ENCODE data around the gene PDE9A. TPM values are rescaled to one million over a fixed set of nuclear protein-coding genes. Genes with fewer than 3 reads are reported as not detected.

PDE9A gene
- total and polyA plus RNA-seq, 8 donors, result 1.2 to 14.4 (median 5.0) TPM

- intact Hi-C loops (cut with DNase I), result no loop called here
- H3K27ac ChIP-seq, result no peak overlapping the region
- ATAC-seq (no peak), DNase-seq (peak in 3 of 6 donors; percentile 9 to 41 (median 39)), FAIRE-seq (no peak)
- no peaks in the 10 kb centered on the region for H3K9me3 ChIP-seq
- no peaks in the 10 kb centered on the region for H3K27me3 ChIP-seq
- no peak for TF ChIP-seq CTCF (IDR thresholded peaks at IDR 0.05)
- 84 to 95% methylated on average over 11 to 12 of the region's 12 CpGs for WGBS, 2 donors
- H3K4me1 ChIP-seq, result no peaks in the 10 kb centered on the region
- no peaks in the 10 kb centered on the region for H3K36me3 ChIP-seq
- H3K4me3 ChIP-seq, result no peak overlapping the region
Observed at GRCh38 chr21:42632336-42632751, 21.1 kb upstream of the PDE9A start.

- no peaks in the 10 kb centered on the region for H3K27me3 ChIP-seq
- no peak for TF ChIP-seq CTCF (IDR thresholded peaks at IDR 0.05)
- H3K27ac ChIP-seq, result no peak overlapping the region
- intact Hi-C loops (cut with DNase I), result no loop called here
- H3K36me3 ChIP-seq, result no peaks in the 10 kb centered on the region
- peak in 1 of 6 donors; percentile 38 for DNase-seq
- H3K4me1 ChIP-seq, result no peaks in the 10 kb centered on the region
- H3K4me3 ChIP-seq, result no peak overlapping the region
- no peak for ATAC-seq
- H3K9me3 ChIP-seq, result no peaks in the 10 kb centered on the region
- no peak for FAIRE-seq
- 75 to 86% methylated on average over 21 of the region's 21 CpGs for WGBS, 2 donors
Observed at GRCh38 chr21:42632771-42633690, 20.4 kb upstream of the PDE9A start.

GRCh38 chr21:42633858-42634257, 19.6 kb upstream of the PDE9A start:
- FAIRE-seq, result no peak
- H3K9me3 ChIP-seq, result no peaks in the 10 kb centered on the region
- intact Hi-C loops (cut with DNase I), result no loop called here
- no peaks in the 10 kb centered on the region for H3K4me1 ChIP-seq
- peak in 2 of 6 donors; percentile 35 to 47 for DNase-seq
- H3K36me3 ChIP-seq, result no peaks in the 10 kb centered on the region
- no peak overlapping the region for H3K27ac ChIP-seq
- 82 to 87% methylated on average over 10 of the region's 10 CpGs for WGBS, 2 donors
- H3K27me3 ChIP-seq, result no peaks in the 10 kb centered on the region
- H3K4me3 ChIP-seq, result no peak overlapping the region
- TF ChIP-seq CTCF (IDR thresholded peaks at IDR 0.05), result no peak
- no peak for ATAC-seq

- Histone ChIP-seq H3K4me1 (peaks cover 0 to 12% (median 10%) of the 10 kb centered on the region in 3 donors), H3K27me3 (no peaks in the 10 kb centered on the region), H3K9me3 (no peaks in the 10 kb centered on the region), H3K4me3 (no peak overlapping the region), H3K27ac (peak overlapping the region in 1 of 4 donors; percentile 22), H3K36me3 (no peaks in the 10 kb centered on the region)
- peak in 1 of 4 donors; percentile 11 for ATAC-seq
- FAIRE-seq, result no peak
- no peak for TF ChIP-seq CTCF (IDR thresholded peaks at IDR 0.05)
- intact Hi-C loops (cut with DNase I), result no loop called here
- peak in 1 of 6 donors; percentile 39 for DNase-seq
- whole genome bisulfite sequencing, 2 donors, result 47 to 58% methylated on average over 6 of the region's 6 CpGs
Observed at GRCh38 chr21:42635848-42636519, 17.4 kb upstream of the PDE9A start.

Data from pancreas (tissue), 10 donors.